ENCODE measurements around the gene ATP2B3. TPM values are rescaled to one million over a fixed set of nuclear protein-coding genes. Genes with fewer than 3 reads are reported as not detected.

ATP2B3 gene
- not detected for total RNA-seq

GRCh38 chrX:153517423-153517822 is at the start of gene ATP2B3:
ATP2B3 (plus strand) TSS chrX:153517642; CDS start chrX:153536248, 18,606 bp downstream.
- no peak for TF ChIP-seq CTCF (IDR thresholded peaks at IDR 0.05; ENCODE audit: low read depth)

- no peak for TF ChIP-seq CTCF (IDR thresholded peaks at IDR 0.05; ENCODE audit: low read depth)
These were observed 49.3 kb upstream of the ATP2B3 start for GRCh38 chrX:153468008-153468580.

GRCh38 chrX:153469811-153470410 is 47.5 kb upstream of the ATP2B3 start:
- TF ChIP-seq CTCF (IDR thresholded peaks at IDR 0.05; ENCODE audit: low read depth), result no peak

GRCh38 chrX:153470411-153471363 is 46.8 kb upstream of the ATP2B3 start, which contains the start of gene HAUS7:
HAUS7 (minus strand) TSS chrX:153470576; CDS start chrX:153470557, 19 bp downstream.
- TF ChIP-seq CTCF (IDR thresholded peaks at IDR 0.05; ENCODE audit: low read depth), result no peak

- TF ChIP-seq CTCF (IDR thresholded peaks at IDR 0.05; ENCODE audit: low read depth), result no peak
These were observed 45.7 kb upstream of the ATP2B3 start for GRCh38 chrX:153471663-153472280.

GRCh38 chrX:153473126-153473525 is 44.3 kb upstream of the ATP2B3 start:
- no peak for TF ChIP-seq CTCF (IDR thresholded peaks at IDR 0.05; ENCODE audit: low read depth)
